GM12878 (cell line): ENCODE data around the gene FNDC8. TPM values are rescaled to one million over a fixed set of nuclear protein-coding genes. Genes with fewer than 3 reads are reported as not detected.
A peak's percentile ranks its signal among the peaks of the same experiment; 100 is the strongest.

Experiments used
- ATAC-seq: fragments of 200-7000 bp; cut with Tn5 transposase; 3 replicates; pipeline ENCODE4 v1.9.1; 2020; ENCODE audit warnings: mild to moderate bottlenecking, moderate library complexity
- BruUV-seq: library from RNA; stranded (reverse); fragments of 400-500 nt; replicated peaks from 2 replicates; lab custom pipeline; 2021; lab: Mats Ljungman, UMichigan
- CTCF ChIA-PET: fragments of 300-600 bp; sonication (Branson Sonifier 250); formaldehyde crosslinking; extraction: SDS; loops from one replicate; lab custom pipeline; 2021; ENCODE audit warnings: inconsistent platforms; lab: Yijun Ruan, JAX
- POLR2A ChIA-PET: fragments of 350-600 bp; formaldehyde crosslinking; extraction: SDS; loops from one replicate; lab custom pipeline; 2021; ENCODE audit warnings: inconsistent platforms; lab: Charles Lee
- RAD21 ChIA-PET: fragments of 300-600 bp; sonication (Branson Sonifier 250); formaldehyde crosslinking; loops from one replicate; lab custom pipeline; 2023; ENCODE audit warnings: antibody characterized with exemption; ENCODE audit not compliant: unreplicated experiment; lab: Charles Lee
- SMC1A ChIA-PET: fragments of 300-600 bp; sonication (Branson Sonifier 250); formaldehyde crosslinking; loops from one replicate; lab custom pipeline; 2023; ENCODE audit not compliant: unreplicated experiment, uncharacterized antibody; lab: Charles Lee
- DNase-seq: peaks from one replicate; pipeline ENCODE4 v3.0.0-alpha.2; 2011; ENCODE audit warnings: low read depth, low spot score
- FAIRE-seq: peaks from 3 replicates; lab custom pipeline; 2011; peaks lifted over from hg19 to GRCh38; lab: Jason Lieb, UNC
- H2AFZ ChIP-seq: 2 replicates; pipeline ENCODE4 v1.6.0; 2011; ENCODE audit warnings: low read depth, low read length, control low read depth; ENCODE audit not compliant: control insufficient read depth
- H3K27ac ChIP-seq: 2 replicates; pipeline ENCODE4 v1.5.1; 2011; ENCODE audit warnings: control low read depth; ENCODE audit not compliant: control insufficient read depth, insufficient read depth
- H3K27me3 ChIP-seq, 2 experiments: replicated peaks in 1 of 2; 2 replicates each; pipeline versions ENCODE4 v1.6.0 to v1.6.1; 2011; ENCODE audit warnings: low read length in 1 of 2; ENCODE audit not compliant: control insufficient read depth in 2 of 2, insufficient read depth in 2 of 2
- H3K36me3 ChIP-seq, 2 experiments: 2 replicates each; pipeline ENCODE4 v1.5.1; 2011; ENCODE audit warnings: low read length in 1 of 2; ENCODE audit not compliant: control insufficient read depth in 2 of 2, insufficient read depth in 2 of 2
- H3K4me1 ChIP-seq: 2 replicates; pipeline ENCODE4 v1.6.1; 2011; ENCODE audit warnings: mild to moderate bottlenecking, low read length, moderate library complexity, mixed read lengths; ENCODE audit not compliant: control insufficient read depth, insufficient read depth
- H3K4me2 ChIP-seq: 2 replicates; pipeline ENCODE4 v1.6.0; 2011; ENCODE audit warnings: control low read depth; ENCODE audit not compliant: control insufficient read depth, insufficient read depth
- H3K4me3 ChIP-seq: fragments of 200-600 bp; sonication (generic); 2 replicates; pipeline ENCODE4 v1.5.1; 2016
- H3K79me2 ChIP-seq: 2 replicates; pipeline ENCODE4 v1.6.0; 2011; ENCODE audit warnings: low read length; ENCODE audit not compliant: control insufficient read depth, insufficient read depth
- H3K9ac ChIP-seq: 2 replicates; pipeline ENCODE4 v1.8.0; 2011; ENCODE audit warnings: low read length, control low read depth, mixed read lengths; ENCODE audit not compliant: control insufficient read depth, insufficient read depth
- H3K9me3 ChIP-seq: replicated peaks from 3 replicates; pipeline ENCODE4 v1.5.1; 2011; ENCODE audit warnings: mild to moderate bottlenecking, low read length; ENCODE audit not compliant: control insufficient read depth, insufficient read depth
- H4K20me1 ChIP-seq: 2 replicates; pipeline ENCODE4 v1.6.0; 2011; ENCODE audit not compliant: control insufficient read depth, insufficient read depth
- ATF2 ChIP-seq: IDR thresholded peaks from 2 replicates; pipeline ENCODE4 v1.6.1; 2012; ENCODE audit warnings: low read length, inconsistent platforms
- MLLT1 ChIP-seq: fragments of 450-650 bp; IDR thresholded peaks from 2 replicates; pipeline ENCODE4 v1.6.1; 2016; ENCODE audit warnings: mild to moderate bottlenecking
- MYC ChIP-seq: IDR thresholded peaks from 2 replicates; pipeline ENCODE4 v1.6.1; 2011; ENCODE audit warnings: mild to moderate bottlenecking, low read length, moderate library complexity, inconsistent platforms; ENCODE audit not compliant: insufficient read depth, insufficient replicate concordance, insufficient read length, severe bottlenecking
- SMARCA5 ChIP-seq: fragments of 450-650 bp; IDR thresholded peaks from 2 replicates; pipeline ENCODE4 v1.6.1; 2017; ENCODE audit warnings: mild to moderate bottlenecking
- SUPT20H ChIP-seq: IDR thresholded peaks from 2 replicates; pipeline ENCODE4 v1.6.1; 2011; ENCODE audit warnings: low read depth, mild to moderate bottlenecking, low read length, moderate library complexity, borderline replicate concordance; ENCODE audit not compliant: control insufficient read depth
- TCF3 ChIP-seq: IDR thresholded peaks from 2 replicates; pipeline ENCODE4 v1.6.1; 2012; ENCODE audit warnings: low read depth, mild to moderate bottlenecking, low read length, borderline replicate concordance; ENCODE audit not compliant: insufficient read depth
- ZNF217 ChIP-seq: fragments of 450-650 bp; IDR thresholded peaks from 2 replicates; pipeline ENCODE4 v1.6.1; 2017; ENCODE audit warnings: antibody characterized with exemption, mild to moderate bottlenecking
- WGBS: methylation state at CpG from one replicate; pipeline ENCODE4 v1.1.6; 2016; ENCODE audit warnings: low lambda C conversion rate; ENCODE audit not compliant: insufficient replicate concordance, insufficient coverage; ENCODE audit errors: missing lambda C conversion rate; 5-methylcytosine and 5-hydroxymethylcytosine counted together
- in situ Hi-C: fragments of 300-500 bp; cut with MboI; formaldehyde crosslinking; loops from 9 replicates; pipeline ENCODE4 v1.14.3; 2018; ENCODE audit warnings: mixed read lengths
- intact Hi-C: fragments of 100-400 bp; cut with micrococcal nuclease; formaldehyde crosslinking; loops from one replicate; pipeline ENCODE4 v1.14.2; 2022; ENCODE audit not compliant: unreplicated experiment
- polyA plus RNA-seq, 11 experiments: library from polyadenylated mRNA; depleted of rRNA in 4 of 11; unstranded in 6 of 11; stranded (reverse) in 5 of 11; fragments of >200 nt; fragmentation: Nextera tagmentation in 4 of 11; fragmentation: Illumina TruSeq in 1 of 11; extraction: Ambion mirVana in 4 of 11; extraction: Trizol in 1 of 11; gene quantifications; 1 replicate in 1 of 11; 2 replicates in 10 of 11; pipeline versions ENCODE4 v1.2.1 to v1.2.3, GENCODE V29; 2011 to 2016; ENCODE audit warnings: inconsistent platforms in 2 of 11, missing spikeins in 2 of 11, low read depth in 1 of 11
- total RNA-seq, 4 experiments: library from RNA; depleted of rRNA in 3 of 4; stranded (reverse); fragments of >200 nt in 3 of 4; fragmentation: Illumina TruSeq in 1 of 4; extraction: Trizol in 1 of 4; gene quantifications; 2 replicates each; pipeline versions ENCODE4 v1.2.1 to v1.2.3, GENCODE V29; 2013 to 2021

Gene FNDC8
- total and polyA plus RNA-seq, 10 of the 15 experiments (the other 5 are each of a cell fraction or from before 2014, with no cell fraction given), result 0.06 to 0.15 (median 0.11) TPM; not detected in 7

DNA sequence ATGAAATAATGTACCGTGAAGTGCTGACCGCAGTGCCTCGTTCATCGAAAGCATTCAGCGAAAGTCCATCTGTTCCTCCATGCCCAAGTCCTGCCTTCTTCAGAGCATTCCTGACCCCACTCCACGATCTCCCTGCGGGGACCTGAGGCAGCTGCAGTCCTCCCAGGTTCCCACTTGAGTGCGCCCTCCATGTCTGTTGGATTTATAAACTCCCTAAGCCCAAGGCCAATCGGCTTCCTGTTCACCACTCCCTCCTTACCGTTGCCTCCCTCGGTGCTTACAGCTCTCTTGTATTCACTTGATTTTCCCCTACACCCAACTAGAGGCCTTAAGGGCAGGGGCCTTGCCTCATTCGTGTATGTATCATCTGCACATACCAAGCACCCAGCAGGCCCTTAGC is 4.6 kb upstream of the FNDC8 start:
- Histone ChIP-seq H3K9ac (no peak overlapping the region), H3K9me3 (no peaks in the 10 kb centered on the region), H3K27me3 (no peaks in the 10 kb centered on the region), H3K4me1 (no peaks in the 10 kb centered on the region; the same call in 1 of the 2 replicates), H3K4me2 (peak overlapping the region; percentile 57), H3K4me3 (no peak overlapping the region), H3K27ac (no peak overlapping the region), H3K79me2 (peaks cover 23% of the 10 kb centered on the region), H2AFZ (no peak overlapping the region)
- in situ Hi-C loops, result loop anchor here (5.0 to 25.0 kb wide), 3 partner anchors 120 to 905 kb away; no protein-coding TSS in a partner anchor
- TF ChIP-seq MLLT1, result 0 out of 2 replicates have a peak, but pooled peaks have one; percentile 19
- no peak for TF ChIP-seq SMARCA5
- no peak for TF ChIP-seq ZNF217
- no peak for TF ChIP-seq MYC
- TF ChIP-seq TCF3, result no peak
- no peak for TF ChIP-seq SUPT20H
- TF ChIP-seq ATF2, result no peak
- TF ChIP-seq, all 136 proteins: peak for 1
- ATAC-seq (no peak), DNase-seq (no peak), FAIRE-seq (no peak)
- POLR2A ChIA-PET, result no interaction called here
- no peaks in the 10 kb centered on the region for H4K20me1 ChIP-seq
- H3K36me3 ChIP-seq, result no peaks in the 10 kb centered on the region
- RAD21 ChIA-PET, result interaction anchor here (2.0 to 4.2 kb wide), 2 partner anchors 27 to 71 kb away, joined by 5 to 34 read pairs; no protein-coding TSS in a partner anchor
- 99% methylated on average over 12 of the region's 12 CpGs for WGBS
- SMC1A ChIA-PET, result interaction anchor here (1.7 to 8.3 kb wide), 2 partner anchors 28 to 118 kb away, joined by 3 to 101 read pairs; no protein-coding TSS in a partner anchor
- intact Hi-C loops, result loop anchor here (5.0 kb wide), 1 partner anchor 135 kb away; the partner anchor contains the start of gene LIG3
- no TSS peak for BruUV-seq
- CTCF ChIA-PET, result interaction anchor here (3.6 to 6.9 kb wide), 2 partner anchors 52 to 119 kb away, joined by 17 to 149 read pairs; partner anchors contain the start of gene RFFL
